ENCODE results near the gene EYA4.

Gene EYA4

DNA sequence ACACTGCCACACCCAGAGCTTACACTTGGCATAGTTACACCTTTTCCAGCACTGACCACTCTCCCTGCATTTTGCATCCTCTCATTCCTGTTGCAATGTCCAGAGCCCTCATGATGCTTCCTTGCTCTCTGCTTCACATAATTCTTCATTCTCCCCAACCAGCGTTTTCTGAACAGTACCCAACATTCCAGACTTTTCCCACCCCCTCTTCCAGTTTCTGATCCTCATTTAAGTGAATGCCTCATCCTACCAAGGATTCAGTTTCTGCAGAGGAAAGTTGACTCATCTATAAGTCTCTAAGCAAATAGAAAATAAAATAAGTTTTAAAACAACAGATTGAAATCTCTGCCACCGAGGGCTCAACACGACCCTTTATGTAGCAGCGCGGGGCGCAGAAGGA, 326.5 kb downstream of the EYA4 start:
- H2BK15ac ChIP-seq (ENCODE audit: low read length): no peak overlapping the region
- H3K27ac ChIP-seq (replicated peaks; ENCODE audit: low read length): no peak overlapping the region
- no peak overlapping the region for H2BK5ac ChIP-seq (ENCODE audit: low read length)
- no peak overlapping the region for H3K4me3 ChIP-seq (ENCODE audit: low read length in 2 of 2)
- peaks cover 0 to 14% (median 0%) of the 10 kb centered on the region in 3 experiments for H3K27me3 ChIP-seq (ENCODE audit: control insufficient read depth in 3 of 3, insufficient read depth in 3 of 3, low read depth in 1 of 3, low read length in 3 of 3)
- no peak overlapping the region for H3K18ac ChIP-seq (ENCODE audit: low read length)
- no peaks in the 10 kb centered on the region for H3K36me3 ChIP-seq (replicated peaks in 1 of 2; ENCODE audit: control insufficient read depth in 2 of 2, insufficient read depth in 2 of 2, low read length in 2 of 2)
- no peak for DNase-seq (ENCODE audit: low spot score)
- no peak overlapping the region for H3K23ac ChIP-seq (ENCODE audit: low read depth, low read length, poor library complexity)
- WGBS, 2 donors (ENCODE audit: extremely low coverage in 2 of 2, insufficient read length in 2 of 2, insufficient replicate concordance in 1 of 2): no CpG with 5 or more reads among the region's 6 CpGs
- H3K79me1 ChIP-seq (ENCODE audit: low read depth, low read length): no peaks in the 10 kb centered on the region
- no peak overlapping the region for H4K91ac ChIP-seq (ENCODE audit: low read depth, low read length, poor library complexity)
- H3K4me2 ChIP-seq (ENCODE audit: insufficient read depth, low read length, poor library complexity, severe bottlenecking): no peak overlapping the region
- H2BK12ac ChIP-seq (ENCODE audit: low read length): no peak overlapping the region
- H3K4me1 ChIP-seq (ENCODE audit: control insufficient read depth in 2 of 2, insufficient read depth in 1 of 2, low read depth in 1 of 2, low read length in 2 of 2): peaks cover 0 to 6% of the 10 kb centered on the region in 2 donors
- H3K9ac ChIP-seq (ENCODE audit: low read depth, low read length, poor library complexity): no peak overlapping the region
- H3K9me3 ChIP-seq (replicated peaks in 1 of 2; ENCODE audit: control insufficient read depth in 2 of 2, insufficient read depth in 1 of 2, low read depth in 1 of 2, low read length in 2 of 2): no peaks in the 10 kb centered on the region
- no peak overlapping the region for H4K8ac ChIP-seq (ENCODE audit: low read depth, low read length)
- no peak overlapping the region for H3K4ac ChIP-seq (ENCODE audit: low read length)
- no peak overlapping the region for H2AK5ac ChIP-seq (ENCODE audit: low read depth, low read length)
- H3K14ac ChIP-seq (ENCODE audit: low read length): no peak overlapping the region
- no peak overlapping the region for H2AFZ ChIP-seq (ENCODE audit: low read length)
- no peak overlapping the region for H2BK120ac ChIP-seq (ENCODE audit: low read depth, low read length)

DNA sequence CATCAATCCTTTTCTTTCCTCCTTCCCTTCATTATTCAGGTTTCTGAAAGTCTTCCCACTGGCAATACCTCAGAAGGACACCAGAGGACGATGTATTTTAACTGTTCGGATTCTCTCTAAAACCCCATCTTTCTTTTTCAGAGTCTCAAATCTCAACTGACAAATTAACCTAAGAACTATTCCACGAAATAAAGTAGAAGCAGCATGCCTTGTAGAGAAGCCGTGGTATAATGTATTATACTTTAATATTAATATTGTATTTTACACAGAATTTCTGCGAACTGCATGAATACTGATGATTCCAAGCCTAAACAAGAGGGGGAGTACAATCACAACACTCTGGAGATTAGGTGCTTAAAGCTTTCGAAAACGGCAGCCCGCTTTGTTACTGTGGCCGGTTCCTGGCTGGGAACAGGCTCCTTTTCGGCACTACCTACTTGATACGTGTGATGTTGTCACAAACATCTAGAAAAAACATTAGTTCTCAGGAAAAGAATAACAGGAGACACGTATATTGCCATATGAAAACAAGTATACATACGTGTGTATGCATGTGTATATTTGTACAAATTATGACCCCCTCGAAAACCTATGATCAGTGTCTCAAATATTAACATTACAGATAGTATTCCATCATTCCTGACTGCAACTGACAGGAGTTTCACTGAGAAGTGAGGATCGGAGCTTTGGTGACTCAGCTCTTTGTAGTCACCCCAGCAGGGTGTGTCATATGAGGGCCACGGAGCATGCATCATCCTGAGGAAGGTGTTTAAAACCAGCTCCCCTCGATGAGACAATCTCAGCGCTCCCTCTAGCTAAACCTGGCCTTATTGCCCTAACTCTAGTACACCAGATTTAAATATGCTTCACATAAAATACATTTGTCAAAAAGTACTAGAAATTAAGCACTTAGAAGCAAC, 328.1 kb downstream of the EYA4 start:
- H2BK15ac ChIP-seq (ENCODE audit: low read length): no peak overlapping the region
- H2BK12ac ChIP-seq (ENCODE audit: low read length): no peak overlapping the region
- H3K4me3 ChIP-seq (ENCODE audit: low read length in 2 of 2): no peak overlapping the region
- no peak overlapping the region for H2BK5ac ChIP-seq (ENCODE audit: low read length)
- H3K4me2 ChIP-seq (ENCODE audit: insufficient read depth, low read length, poor library complexity, severe bottlenecking): peak overlapping the region; percentile 34
- peaks cover 0 to 6% of the 10 kb centered on the region in 2 donors for H3K4me1 ChIP-seq (ENCODE audit: control insufficient read depth in 2 of 2, insufficient read depth in 1 of 2, low read depth in 1 of 2, low read length in 2 of 2)
- no peak overlapping the region for H3K14ac ChIP-seq (ENCODE audit: low read length)
- H3K27me3 ChIP-seq (ENCODE audit: control insufficient read depth in 3 of 3, insufficient read depth in 3 of 3, low read depth in 1 of 3, low read length in 3 of 3): peaks cover 0 to 14% (median 0%) of the 10 kb centered on the region in 3 experiments
- H2AK5ac ChIP-seq (ENCODE audit: low read depth, low read length): no peak overlapping the region
- H3K23ac ChIP-seq (ENCODE audit: low read depth, low read length, poor library complexity): no peak overlapping the region
- H3K27ac ChIP-seq (replicated peaks; ENCODE audit: low read length): no peak overlapping the region
- no peaks in the 10 kb centered on the region for H3K9me3 ChIP-seq (replicated peaks in 1 of 2; ENCODE audit: control insufficient read depth in 2 of 2, insufficient read depth in 1 of 2, low read depth in 1 of 2, low read length in 2 of 2)
- no peak overlapping the region for H3K9ac ChIP-seq (ENCODE audit: low read depth, low read length, poor library complexity)
- H3K79me1 ChIP-seq (ENCODE audit: low read depth, low read length): no peaks in the 10 kb centered on the region
- no peak overlapping the region for H3K4ac ChIP-seq (ENCODE audit: low read length)
- no peak overlapping the region for H4K8ac ChIP-seq (ENCODE audit: low read depth, low read length)
- H2AFZ ChIP-seq (ENCODE audit: low read length): peak overlapping the region; percentile 78
- no peak overlapping the region for H2BK120ac ChIP-seq (ENCODE audit: low read depth, low read length)
- H3K18ac ChIP-seq (ENCODE audit: low read length): no peak overlapping the region
- H3K36me3 ChIP-seq (replicated peaks in 1 of 2; ENCODE audit: control insufficient read depth in 2 of 2, insufficient read depth in 2 of 2, low read length in 2 of 2): no peaks in the 10 kb centered on the region
- no peak for DNase-seq (ENCODE audit: low spot score)
- no peak overlapping the region for H4K91ac ChIP-seq (ENCODE audit: low read depth, low read length, poor library complexity)
- WGBS, 2 donors (ENCODE audit: extremely low coverage in 2 of 2, insufficient read length in 2 of 2, insufficient replicate concordance in 1 of 2): no CpG with 5 or more reads among the region's 18 CpGs

GRCh38 chr6:133571681-133572080, 330.5 kb downstream of the EYA4 start:
- peaks cover 0 to 14% (median 0%) of the 10 kb centered on the region in 3 experiments for H3K27me3 ChIP-seq (ENCODE audit: control insufficient read depth in 3 of 3, insufficient read depth in 3 of 3, low read depth in 1 of 3, low read length in 3 of 3)
- H2BK5ac ChIP-seq (ENCODE audit: low read length): no peak overlapping the region
- no peak overlapping the region for H2BK120ac ChIP-seq (ENCODE audit: low read depth, low read length)
- no peak overlapping the region for H3K27ac ChIP-seq (replicated peaks; ENCODE audit: low read length)
- H3K9ac ChIP-seq (ENCODE audit: low read depth, low read length, poor library complexity): no peak overlapping the region
- no peak overlapping the region for H3K14ac ChIP-seq (ENCODE audit: low read length)
- DNase-seq (ENCODE audit: low spot score): no peak
- no peak overlapping the region for H2BK15ac ChIP-seq (ENCODE audit: low read length)
- H3K4me3 ChIP-seq (ENCODE audit: low read length in 2 of 2): no peak overlapping the region
- H2AFZ ChIP-seq (ENCODE audit: low read length): no peak overlapping the region
- no peak overlapping the region for H2AK5ac ChIP-seq (ENCODE audit: low read depth, low read length)
- no peak overlapping the region for H3K23ac ChIP-seq (ENCODE audit: low read depth, low read length, poor library complexity)
- no peak overlapping the region for H3K18ac ChIP-seq (ENCODE audit: low read length)
- H3K36me3 ChIP-seq (replicated peaks in 1 of 2; ENCODE audit: control insufficient read depth in 2 of 2, insufficient read depth in 2 of 2, low read length in 2 of 2): no peaks in the 10 kb centered on the region
- no peak overlapping the region for H3K4me2 ChIP-seq (ENCODE audit: insufficient read depth, low read length, poor library complexity, severe bottlenecking)
- H3K9me3 ChIP-seq (replicated peaks in 1 of 2; ENCODE audit: control insufficient read depth in 2 of 2, insufficient read depth in 1 of 2, low read depth in 1 of 2, low read length in 2 of 2): no peaks in the 10 kb centered on the region
- no CpG with 5 or more reads among the region's 3 CpGs for WGBS, 2 donors (ENCODE audit: extremely low coverage in 2 of 2, insufficient read length in 2 of 2, insufficient replicate concordance in 1 of 2)
- H3K4ac ChIP-seq (ENCODE audit: low read length): no peak overlapping the region
- no peak overlapping the region for H4K91ac ChIP-seq (ENCODE audit: low read depth, low read length, poor library complexity)
- no peaks in the 10 kb centered on the region for H3K79me1 ChIP-seq (ENCODE audit: low read depth, low read length)
- no peak overlapping the region for H2BK12ac ChIP-seq (ENCODE audit: low read length)
- H4K8ac ChIP-seq (ENCODE audit: low read depth, low read length): no peak overlapping the region
- peaks cover 0 to 6% of the 10 kb centered on the region in 2 donors for H3K4me1 ChIP-seq (ENCODE audit: control insufficient read depth in 2 of 2, insufficient read depth in 1 of 2, low read depth in 1 of 2, low read length in 2 of 2)

- H2BK15ac ChIP-seq (ENCODE audit: low read length): no peak overlapping the region
- H4K8ac ChIP-seq (ENCODE audit: low read depth, low read length): no peak overlapping the region
- no peak overlapping the region for H3K27ac ChIP-seq (replicated peaks; ENCODE audit: low read length)
- no peak overlapping the region for H3K4me3 ChIP-seq (ENCODE audit: low read length in 2 of 2)
- no peaks in the 10 kb centered on the region for H3K4me1 ChIP-seq (ENCODE audit: control insufficient read depth in 2 of 2, insufficient read depth in 1 of 2, low read depth in 1 of 2, low read length in 2 of 2)
- no peak overlapping the region for H2AFZ ChIP-seq (ENCODE audit: low read length)
- H3K9ac ChIP-seq (ENCODE audit: low read depth, low read length, poor library complexity): no peak overlapping the region
- no peak overlapping the region for H3K23ac ChIP-seq (ENCODE audit: low read depth, low read length, poor library complexity)
- no peak overlapping the region for H4K91ac ChIP-seq (ENCODE audit: low read depth, low read length, poor library complexity)
- no peak overlapping the region for H3K4me2 ChIP-seq (ENCODE audit: insufficient read depth, low read length, poor library complexity, severe bottlenecking)
- WGBS, 2 donors (ENCODE audit: extremely low coverage in 2 of 2, insufficient read length in 2 of 2, insufficient replicate concordance in 1 of 2): no CpG with 5 or more reads among the region's 1 CpG
- no peak overlapping the region for H3K14ac ChIP-seq (ENCODE audit: low read length)
- H3K36me3 ChIP-seq (replicated peaks in 1 of 2; ENCODE audit: control insufficient read depth in 2 of 2, insufficient read depth in 2 of 2, low read length in 2 of 2): no peaks in the 10 kb centered on the region
- H2BK12ac ChIP-seq (ENCODE audit: low read length): no peak overlapping the region
- no peak for DNase-seq (ENCODE audit: low spot score)
- no peak overlapping the region for H3K18ac ChIP-seq (ENCODE audit: low read length)
- no peaks in the 10 kb centered on the region for H3K9me3 ChIP-seq (replicated peaks in 1 of 2; ENCODE audit: control insufficient read depth in 2 of 2, insufficient read depth in 1 of 2, low read depth in 1 of 2, low read length in 2 of 2)
- no peak overlapping the region for H2AK5ac ChIP-seq (ENCODE audit: low read depth, low read length)
- H2BK5ac ChIP-seq (ENCODE audit: low read length): no peak overlapping the region
- no peaks in the 10 kb centered on the region for H3K27me3 ChIP-seq (ENCODE audit: control insufficient read depth in 3 of 3, insufficient read depth in 3 of 3, low read depth in 1 of 3, low read length in 3 of 3)
- H3K79me1 ChIP-seq (ENCODE audit: low read depth, low read length): no peaks in the 10 kb centered on the region
- H2BK120ac ChIP-seq (ENCODE audit: low read depth, low read length): no peak overlapping the region
- no peak overlapping the region for H3K4ac ChIP-seq (ENCODE audit: low read length)
Measured at GRCh38 chr6:133577851-133578250, 336.7 kb downstream of the EYA4 start.
